ENCODE measurements around the gene CEND1.

The CEND1 gene

DNA sequence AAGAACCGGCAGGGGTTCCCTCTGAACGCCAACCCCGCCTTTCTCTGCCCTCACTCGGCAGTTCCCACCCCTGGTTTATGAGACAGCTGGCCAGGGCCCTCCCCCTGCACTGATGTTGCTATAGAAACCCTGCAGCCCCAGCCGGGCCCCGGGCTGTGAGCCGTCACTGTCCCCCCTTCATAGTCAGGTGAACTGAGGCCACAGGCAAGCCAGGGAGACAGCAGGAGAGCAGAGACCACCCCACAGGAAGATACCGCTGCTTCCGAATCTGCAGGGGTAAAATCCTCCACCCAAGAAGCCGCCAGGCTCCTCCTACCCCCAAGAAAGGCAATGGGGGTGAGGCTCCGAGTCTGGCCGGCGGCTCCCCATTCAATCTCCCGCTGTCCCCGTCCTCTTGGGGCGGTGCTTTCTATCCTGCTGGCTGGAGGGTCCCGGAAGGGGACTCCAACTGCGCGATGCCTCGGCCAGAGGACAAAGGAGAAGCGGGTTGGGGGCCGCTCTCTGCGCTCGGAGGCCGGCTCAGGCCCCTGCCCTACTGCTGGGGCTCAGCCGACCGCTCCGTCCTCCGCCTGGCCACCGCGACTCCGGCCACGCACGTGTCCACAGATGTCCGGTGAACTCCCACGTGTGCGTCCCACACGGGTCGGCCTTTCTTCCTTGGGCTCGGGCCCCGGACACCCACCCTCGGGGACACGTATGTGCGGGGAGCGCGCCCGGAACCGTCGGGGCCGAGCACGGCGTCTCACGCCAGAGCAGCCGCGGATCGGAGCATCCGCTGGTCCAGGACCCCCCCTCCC, 7.6 kb upstream of the CEND1 start:
- Histone ChIP-seq H3K27me3 (no peaks in the 10 kb centered on the region), H3K36me3 (peaks cover 58% of the 10 kb centered on the region), H4K20me1 (peaks cover 49% of the 10 kb centered on the region), H3K4me2 (peak overlapping the region; percentile 100), H3K9me3 (no peaks in the 10 kb centered on the region), H3K9ac (peak overlapping the region; percentile 90), H3K27ac (peak overlapping the region; percentile 88), H3K4me3 (peak overlapping the region; percentile 97), H3K4me1 (peaks cover 37% of the 10 kb centered on the region)
- no peak for TF ChIP-seq Cebpa-rat (IDR thresholded peaks at IDR 0.05)

GRCh38 chr11:796565-797295, 6.8 kb upstream of the CEND1 start:
- peaks cover 31% of the 10 kb centered on the region for H3K4me1 ChIP-seq
- peak overlapping the region; percentile 88 for H3K27ac ChIP-seq
- H3K27me3 ChIP-seq = no peaks in the 10 kb centered on the region
- TF ChIP-seq Cebpa-rat (IDR thresholded peaks at IDR 0.05) = no peak
- peak overlapping the region; percentile 100 for H3K4me2 ChIP-seq
- peaks cover 58% of the 10 kb centered on the region for H3K36me3 ChIP-seq
- peaks cover 53% of the 10 kb centered on the region for H4K20me1 ChIP-seq
- no peaks in the 10 kb centered on the region for H3K9me3 ChIP-seq
- peak overlapping the region; percentile 97 for H3K4me3 ChIP-seq
- H3K9ac ChIP-seq = peak overlapping the region; percentile 90

GRCh38 chr11:795634-796564, 6.0 kb upstream of the CEND1 start:
- peak overlapping the region; percentile 100 for H3K4me2 ChIP-seq
- peak overlapping the region; percentile 97 for H3K4me3 ChIP-seq
- peak overlapping the region; percentile 90 for H3K9ac ChIP-seq
- peaks cover 31% of the 10 kb centered on the region for H3K4me1 ChIP-seq
- H3K27ac ChIP-seq = peak overlapping the region; percentile 88
- H3K9me3 ChIP-seq = no peaks in the 10 kb centered on the region
- peaks cover 61% of the 10 kb centered on the region for H4K20me1 ChIP-seq
- TF ChIP-seq Cebpa-rat (IDR thresholded peaks at IDR 0.05) = no peak
- no peaks in the 10 kb centered on the region for H3K27me3 ChIP-seq
- H3K36me3 ChIP-seq = peaks cover 58% of the 10 kb centered on the region

GRCh38 chr11:794766-795633, 5.1 kb upstream of the CEND1 start:
- peaks cover 64% of the 10 kb centered on the region for H4K20me1 ChIP-seq
- peak overlapping the region; percentile 100 for H3K4me2 ChIP-seq
- H3K27ac ChIP-seq = 0 out of 2 replicates have a peak overlapping the region, but pooled peaks have one; percentile 81
- no peaks in the 10 kb centered on the region for H3K27me3 ChIP-seq
- H3K4me3 ChIP-seq = peak overlapping the region; percentile 97
- peaks cover 52% of the 10 kb centered on the region for H3K36me3 ChIP-seq
- peak overlapping the region; percentile 78; the same call in 1 of the 2 replicates for H3K9ac ChIP-seq
- no peak for TF ChIP-seq Cebpa-rat (IDR thresholded peaks at IDR 0.05)
- no peaks in the 10 kb centered on the region for H3K9me3 ChIP-seq
- peaks cover 31% of the 10 kb centered on the region for H3K4me1 ChIP-seq

DNA sequence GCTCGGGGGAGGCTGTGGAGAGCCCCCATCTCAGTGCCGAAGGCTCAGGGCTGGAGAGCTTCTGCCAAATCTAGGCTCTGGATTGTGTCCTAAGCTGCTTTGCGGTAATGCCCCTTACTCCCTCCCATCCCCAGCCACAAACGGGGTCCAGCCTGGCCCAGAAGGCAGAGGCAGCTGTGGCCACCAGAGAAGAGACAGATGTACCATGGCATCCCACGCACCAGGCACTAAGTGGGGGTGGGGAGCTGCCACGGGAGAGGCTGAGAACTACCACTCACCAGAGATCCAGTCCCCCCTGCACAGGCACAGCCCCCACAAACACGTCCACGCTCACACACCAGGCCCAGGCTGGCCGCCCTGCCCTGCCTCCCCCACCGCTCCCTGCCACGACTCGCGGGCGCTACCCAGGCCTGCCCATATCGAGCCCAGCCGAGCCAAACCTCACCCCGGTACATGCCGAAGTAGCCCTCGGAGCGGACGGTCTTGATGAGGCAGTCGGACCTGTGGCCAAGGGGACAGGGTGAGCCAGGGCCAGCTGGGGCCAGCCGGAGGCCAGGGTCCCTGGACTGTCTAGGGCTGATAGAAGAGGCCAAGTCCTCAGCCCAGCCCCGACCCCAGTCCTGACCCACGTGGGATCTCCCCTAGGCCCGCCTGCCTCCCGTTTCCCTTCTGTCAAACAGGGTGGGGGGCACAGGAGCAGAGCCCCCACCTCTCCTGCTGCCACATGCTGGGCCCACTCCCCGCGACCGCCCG, 4.3 kb upstream of the CEND1 start:
- H3K4me1 ChIP-seq = peaks cover 36% of the 10 kb centered on the region
- no peak overlapping the region for H3K4me3 ChIP-seq
- TF ChIP-seq Cebpa-rat (IDR thresholded peaks at IDR 0.05) = no peak
- 0 out of 2 replicates have a peak overlapping the region, but pooled peaks have one; percentile 2 for H3K9ac ChIP-seq
- peaks cover 44% of the 10 kb centered on the region for H3K36me3 ChIP-seq
- H3K27me3 ChIP-seq = no peaks in the 10 kb centered on the region
- 0 out of 2 replicates have a peak overlapping the region, but pooled peaks have one; percentile 7 for H3K4me2 ChIP-seq
- no peaks in the 10 kb centered on the region for H3K9me3 ChIP-seq
- H4K20me1 ChIP-seq = peaks cover 58% of the 10 kb centered on the region
- H3K27ac ChIP-seq = no peak overlapping the region

DNA sequence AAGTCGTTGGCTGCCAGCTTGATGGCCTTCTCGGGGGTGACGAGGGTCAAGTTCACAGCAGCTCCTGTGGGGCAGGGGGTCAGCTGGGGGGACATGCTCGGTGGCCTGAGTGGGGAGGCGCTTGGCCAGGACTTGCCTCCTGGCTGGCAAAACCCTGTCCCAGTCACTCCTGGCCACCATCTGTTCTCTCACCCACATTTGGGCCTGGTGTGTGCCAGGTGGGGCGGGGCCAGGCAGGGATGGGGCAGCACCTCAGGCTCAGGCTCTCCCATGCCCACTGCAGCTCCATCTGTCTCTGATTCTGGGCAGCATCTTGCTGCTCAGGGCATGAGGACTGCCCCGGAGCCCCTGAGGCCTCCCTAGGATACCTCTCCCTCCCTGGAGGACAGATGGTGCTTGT, 3.7 kb upstream of the CEND1 start:
- Histone ChIP-seq H3K36me3 (peaks cover 41% of the 10 kb centered on the region), H3K27ac (no peak overlapping the region), H4K20me1 (peaks cover 62% of the 10 kb centered on the region), H3K27me3 (no peaks in the 10 kb centered on the region), H3K4me2 (no peak overlapping the region), H3K4me1 (peaks cover 42% of the 10 kb centered on the region), H3K9me3 (no peaks in the 10 kb centered on the region), H3K9ac (no peak overlapping the region), H3K4me3 (no peak overlapping the region)
- TF ChIP-seq Cebpa-rat (IDR thresholded peaks at IDR 0.05) = no peak

DNA sequence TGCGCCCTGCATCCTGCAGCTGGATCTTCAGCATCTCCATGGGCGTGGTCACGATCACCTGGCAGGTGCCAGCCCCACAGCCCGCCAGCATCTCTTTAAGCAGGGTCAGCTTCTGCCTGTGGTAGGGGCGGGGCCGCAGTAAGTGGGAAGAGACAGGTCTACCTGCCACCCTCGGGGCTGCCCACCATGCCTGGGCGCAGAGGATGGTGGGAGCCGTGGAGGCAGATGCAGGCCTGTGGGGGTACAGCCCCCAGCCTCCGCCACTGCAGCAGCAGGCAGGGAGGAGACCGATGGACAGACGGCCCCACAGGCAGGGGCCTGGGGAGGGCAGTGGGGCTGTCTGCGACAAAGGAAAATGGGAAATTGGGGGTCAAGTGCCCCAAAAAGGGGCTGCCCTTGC, 3.0 kb upstream of the CEND1 start:
- Histone ChIP-seq H4K20me1 (peaks cover 67% of the 10 kb centered on the region), H3K9ac (no peak overlapping the region), H3K36me3 (peaks cover 41% of the 10 kb centered on the region), H3K27ac (no peak overlapping the region), H3K4me1 (peaks cover 45% of the 10 kb centered on the region), H3K27me3 (no peaks in the 10 kb centered on the region), H3K4me2 (no peak overlapping the region), H3K4me3 (no peak overlapping the region), H3K9me3 (no peaks in the 10 kb centered on the region)
- no peak for TF ChIP-seq Cebpa-rat (IDR thresholded peaks at IDR 0.05)

DNA sequence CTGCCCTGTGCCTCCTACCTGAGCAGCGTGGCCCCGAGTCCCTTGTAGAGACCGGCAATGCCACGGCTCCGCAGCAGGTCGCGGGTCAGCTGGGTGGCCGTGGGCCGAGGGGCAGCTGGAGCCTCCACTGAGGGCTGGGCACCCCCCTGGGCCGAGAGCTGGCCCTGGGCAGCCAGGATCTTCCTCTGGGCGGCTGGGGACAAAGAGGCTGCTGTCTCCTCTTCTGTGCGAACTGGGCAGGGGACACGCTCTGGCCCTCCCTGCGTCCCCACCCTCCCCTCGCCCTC, 2.6 kb upstream of the CEND1 start:
- H3K4me1 ChIP-seq = peaks cover 49% of the 10 kb centered on the region
- TF ChIP-seq Cebpa-rat (IDR thresholded peaks at IDR 0.05) = no peak

More for the DNA sequence above, 2.6 kb upstream of the CEND1 start:
- H3K4me3 ChIP-seq = no peak overlapping the region
- no peaks in the 10 kb centered on the region for H3K27me3 ChIP-seq
- H3K4me2 ChIP-seq = no peak overlapping the region
- H3K27ac ChIP-seq = no peak overlapping the region
- H3K36me3 ChIP-seq = peaks cover 41% of the 10 kb centered on the region
- no peaks in the 10 kb centered on the region for H3K9me3 ChIP-seq
- no peak overlapping the region for H3K9ac ChIP-seq
- peaks cover 66% of the 10 kb centered on the region for H4K20me1 ChIP-seq

All from BLaER1 (cell line).